Stimulated activated CD8-positive, alpha-beta memory T cell treated with anti-CD3 and anti-CD28 coated beads, Interleukin-7, amount 100 ng/mL, for 48 hours (primary cell): Measurements from ENCODE around the gene ATXN1.
"Not testable (repeated sequence)": the region's sequence is repeated elsewhere in the genome, so short reads cannot be mapped to it uniquely, and the experiment has no call there.

Source experiments
- DNase-seq, 2 donors: peaks; one replicate each; pipeline ENCODE4 v3.0.0-alpha.2; 2020; ENCODE audit warnings: low read depth in 1 of 2; ENCODE audit errors: extremely low read depth in 1 of 2

Gene ATXN1

DNA sequence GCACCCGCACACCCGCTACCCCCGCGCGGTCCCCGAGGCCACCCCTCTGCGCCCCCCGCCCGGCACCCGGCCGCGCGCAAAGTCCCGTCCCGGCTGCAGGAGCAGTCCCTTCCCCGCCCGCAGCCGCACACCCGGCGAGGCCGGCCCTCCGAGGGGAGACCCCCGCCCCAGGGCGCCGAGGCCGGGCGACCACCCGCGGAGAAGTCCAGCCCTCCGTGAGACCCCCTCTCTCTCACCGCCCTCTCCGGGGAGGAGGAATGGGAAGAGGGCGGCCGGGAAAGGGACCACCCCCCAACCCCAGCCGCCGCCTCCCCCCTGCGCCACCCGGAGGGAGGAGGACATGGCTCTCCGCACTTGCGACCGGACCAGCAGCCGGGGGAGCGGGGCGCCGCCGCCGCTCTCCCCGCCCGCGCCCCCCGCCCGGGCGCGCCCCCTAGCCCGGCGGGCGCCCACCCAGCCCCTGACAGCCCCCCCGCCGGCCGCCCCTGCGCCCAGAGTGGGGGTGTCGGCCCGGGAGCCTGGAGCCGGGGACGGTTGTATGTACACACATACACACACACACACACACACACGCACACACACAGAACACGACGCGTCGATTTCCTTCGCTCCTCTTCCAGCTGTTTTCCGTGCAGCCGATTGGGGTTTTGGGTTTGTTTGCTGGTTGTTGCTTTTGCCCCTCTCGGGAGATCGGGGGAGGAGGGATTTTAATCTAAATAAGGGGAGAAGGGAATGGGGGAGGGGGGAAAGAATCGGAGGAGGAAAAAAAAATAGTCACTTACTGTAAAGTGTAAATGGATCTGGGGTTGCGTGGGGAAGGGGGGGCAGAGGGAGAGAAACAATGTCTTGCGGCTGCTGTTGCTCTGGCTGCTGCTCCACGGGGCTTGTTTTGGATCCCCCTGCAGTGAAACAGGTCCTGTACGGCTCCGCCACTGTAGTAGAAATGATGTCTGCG lies at the start of gene ATXN1:
ATXN1 (minus strand) TSS at position 945 of the 955 bp plus-strand sequence.
- DNase-seq: no peak

DNA sequence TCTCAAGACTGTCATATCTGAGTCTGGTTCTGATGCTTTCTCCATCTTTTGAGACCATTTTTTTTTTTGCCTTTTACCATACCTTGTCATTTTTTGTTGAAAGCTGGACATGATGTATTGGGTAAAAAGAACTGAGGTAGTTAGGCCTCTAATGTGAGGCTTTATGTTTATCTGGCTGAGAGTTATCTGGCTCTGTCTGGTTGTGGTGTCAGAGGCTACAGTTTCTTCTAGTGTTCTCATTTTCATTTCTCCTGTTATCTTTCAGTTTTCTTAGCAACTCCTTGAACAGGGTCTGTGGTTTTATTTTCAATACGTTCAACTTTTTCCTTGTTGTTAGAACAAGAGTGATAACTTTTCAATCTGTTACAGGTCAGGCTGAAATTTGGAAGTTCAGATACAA lies 49.2 kb upstream of the ATXN1 start:
- DNase-seq: no peak

DNA sequence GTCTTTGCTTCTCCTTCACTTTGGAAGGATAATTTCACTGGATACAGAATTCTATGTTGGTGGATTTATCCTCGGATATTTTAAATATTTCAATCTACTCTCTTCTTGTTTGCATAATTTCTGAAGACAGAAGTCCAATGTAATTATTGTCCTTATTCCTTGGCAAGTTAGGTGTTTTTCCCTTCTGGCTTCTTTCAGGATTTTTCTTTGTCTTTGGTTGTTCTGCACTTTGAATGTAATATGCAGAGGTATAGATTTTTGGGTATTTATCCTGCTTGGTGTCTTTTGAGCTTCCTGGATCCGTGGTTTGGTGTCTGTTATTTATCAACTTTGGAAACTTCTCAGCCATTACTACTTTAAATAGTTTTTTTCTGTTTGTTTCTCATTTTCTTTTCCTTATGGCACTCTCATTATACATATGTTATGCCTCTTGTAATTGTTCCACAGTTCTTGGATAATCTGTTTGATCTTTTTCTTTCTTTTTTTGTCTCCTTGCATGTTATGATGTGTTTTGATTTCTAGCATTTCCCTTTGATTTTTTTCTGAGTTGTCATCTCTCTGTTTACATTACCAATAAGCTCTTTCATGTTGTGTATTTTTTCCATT lies 48.6 kb upstream of the ATXN1 start:
- no peak for DNase-seq

DNA sequence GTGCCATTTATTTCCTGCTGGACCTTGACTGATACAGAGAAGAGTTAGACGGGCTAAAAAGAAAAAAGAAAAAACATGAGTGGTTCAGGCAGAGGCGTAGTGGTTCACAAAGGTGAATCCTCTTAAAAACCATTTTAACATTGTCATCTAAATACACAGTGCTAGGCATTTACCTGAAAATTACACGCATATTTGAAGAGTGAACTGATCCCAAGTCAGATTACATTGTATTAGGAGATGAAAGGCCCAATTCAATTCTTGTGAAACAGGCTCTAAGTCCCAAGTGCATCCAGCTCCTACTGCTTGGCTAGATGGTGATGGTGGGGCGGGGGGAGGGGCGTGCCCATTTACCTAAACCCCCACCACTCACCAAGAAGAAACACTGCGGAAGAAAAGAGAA lies 46.7 kb upstream of the ATXN1 start:
- DNase-seq: no peak

DNA sequence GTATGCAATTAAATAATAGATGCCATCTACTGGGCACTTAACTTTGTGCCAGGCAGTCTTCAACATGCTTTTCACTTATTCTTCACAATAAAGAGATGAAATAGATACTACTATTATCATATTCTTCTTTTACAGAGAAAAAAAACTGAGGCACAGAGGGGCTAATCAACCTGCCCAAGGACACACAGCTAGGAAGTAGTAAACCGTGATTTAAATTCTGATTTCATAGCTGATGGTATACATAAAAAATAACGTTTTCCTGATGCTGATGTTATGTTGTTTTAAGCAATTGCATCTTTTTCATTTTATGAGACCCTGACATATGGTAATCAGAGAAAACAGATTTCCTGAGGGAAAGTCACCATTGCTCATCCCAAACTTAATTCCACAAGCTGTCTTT lies 45.1 kb upstream of the ATXN1 start:
- no peak for DNase-seq

DNA sequence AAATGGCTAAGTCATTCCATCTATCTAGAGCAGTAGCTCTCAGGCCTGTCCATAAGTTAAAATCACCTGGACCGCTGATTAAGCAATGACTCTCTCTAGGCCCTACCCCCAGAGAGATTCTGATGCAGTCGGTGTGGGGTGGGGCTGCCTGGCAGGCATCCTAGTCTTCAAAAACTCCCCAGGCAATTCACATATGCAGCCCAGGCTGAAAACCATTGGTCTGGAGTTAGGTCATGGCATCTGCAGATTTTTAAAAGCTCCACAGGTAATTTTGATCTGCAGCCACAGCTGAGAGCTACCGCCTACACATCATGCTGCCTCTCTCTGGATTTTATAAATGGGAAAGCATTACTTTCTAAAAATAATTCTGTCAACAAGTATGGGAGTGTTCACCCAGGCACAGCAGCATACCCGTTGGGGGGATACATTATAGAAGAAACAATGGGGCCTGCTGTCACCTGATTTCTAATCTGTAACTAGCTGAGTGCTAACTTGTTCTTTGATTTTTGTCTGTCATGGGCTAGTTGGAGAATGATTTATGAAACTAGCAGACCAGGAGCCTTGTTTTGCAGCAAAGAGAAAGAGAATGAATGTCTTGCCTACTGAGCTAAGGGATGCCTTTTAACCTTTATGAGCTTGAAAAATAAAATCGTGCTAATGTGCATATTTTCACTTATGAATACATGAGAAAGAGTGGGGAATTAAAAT lies 44.1 kb upstream of the ATXN1 start:
- no peak for DNase-seq

DNA sequence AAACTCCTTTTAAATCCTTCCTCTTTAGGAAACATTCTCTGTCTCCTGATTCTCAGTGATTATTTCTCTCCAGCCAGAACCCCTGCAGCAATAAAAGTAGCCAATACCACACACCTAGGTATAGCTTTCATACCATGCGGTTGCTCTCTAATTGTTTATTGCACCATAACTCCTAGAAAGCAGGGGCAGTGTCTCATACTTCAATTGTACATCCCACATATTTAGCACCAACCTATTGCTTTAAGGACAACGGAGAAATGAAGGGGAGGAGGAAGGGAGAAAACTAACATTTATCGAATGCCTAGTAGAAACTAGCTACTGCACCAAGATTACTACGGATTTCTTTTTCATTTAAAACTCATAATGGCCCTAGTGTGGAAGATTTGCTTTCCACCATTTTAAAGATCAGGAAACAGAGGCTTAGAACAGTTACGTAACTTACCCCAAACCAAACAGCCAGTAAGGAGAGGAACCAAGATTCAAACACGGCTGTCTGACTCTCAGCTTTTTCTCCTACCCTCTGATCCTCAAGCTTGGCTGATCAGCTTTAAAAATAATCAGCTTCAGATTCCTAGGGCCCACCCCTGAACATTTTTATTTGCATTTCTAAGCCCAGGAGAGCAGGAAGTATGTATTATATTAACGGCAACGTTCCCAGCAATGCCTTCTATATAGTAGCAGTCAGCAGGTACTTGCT lies 43.4 kb upstream of the ATXN1 start:
- no peak for DNase-seq

DNA sequence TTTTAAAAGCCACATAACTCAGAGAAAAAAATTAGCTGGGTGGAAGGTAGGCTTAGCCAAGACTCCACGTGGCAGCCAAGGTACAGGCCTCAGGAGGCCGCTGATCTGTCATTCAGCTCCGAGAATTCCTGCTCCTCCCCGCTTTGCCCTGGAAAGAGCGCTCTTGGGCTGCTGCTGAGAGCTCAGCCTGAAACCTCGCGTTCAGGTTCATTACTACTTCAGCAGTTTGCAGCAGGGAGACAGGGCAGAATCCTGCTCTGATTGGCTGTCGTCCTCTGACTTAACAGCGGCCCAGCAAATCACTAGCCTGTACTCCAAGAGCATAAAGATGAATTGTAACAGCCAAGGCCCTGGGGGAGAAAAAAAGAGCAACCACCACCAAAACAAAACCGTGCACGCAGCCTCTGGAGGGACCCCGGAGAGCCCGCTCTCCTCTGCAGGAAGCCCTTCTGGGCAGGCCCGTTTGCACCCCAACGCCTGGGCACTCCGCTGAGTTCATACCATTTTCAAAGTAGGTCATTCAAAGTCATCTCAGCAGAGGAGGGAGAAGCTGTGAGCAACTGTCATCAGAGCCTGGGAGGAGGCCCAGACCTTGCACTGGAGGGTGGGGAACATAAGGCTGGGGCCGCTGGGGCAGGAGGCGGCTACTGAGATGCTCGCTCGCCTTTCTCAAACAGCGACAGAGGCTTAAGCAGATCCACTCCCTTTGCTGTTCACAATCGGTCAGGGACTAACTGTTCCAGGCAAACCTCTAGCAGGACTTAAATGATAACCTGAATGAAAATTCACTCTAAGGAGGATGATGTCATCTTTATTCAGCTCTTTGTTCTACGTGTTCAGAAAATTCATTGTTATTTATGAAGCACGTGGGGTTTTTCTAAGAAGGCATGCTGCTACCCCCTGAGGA lies 42.3 kb upstream of the ATXN1 start:
- no peak for DNase-seq

DNA sequence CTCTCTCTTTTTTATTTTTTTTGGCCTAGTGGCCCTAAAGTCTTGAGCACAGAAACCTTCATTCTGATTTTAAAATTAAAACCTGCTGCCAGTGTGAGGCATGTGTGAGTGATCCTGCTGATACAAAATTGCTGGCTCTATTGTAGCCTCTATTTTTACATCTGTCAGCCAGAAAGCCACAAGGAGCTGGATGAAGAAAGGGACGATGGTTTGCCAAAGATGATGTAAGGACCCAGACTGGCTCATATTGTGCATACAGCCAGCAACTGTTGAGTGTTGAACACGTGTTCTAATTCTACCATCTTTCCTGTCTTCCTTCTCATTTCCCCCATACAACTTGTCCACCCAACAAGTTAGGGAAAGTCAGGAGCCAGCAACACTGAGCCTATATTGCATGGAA lies 40.8 kb upstream of the ATXN1 start:
- DNase-seq: no peak

DNA sequence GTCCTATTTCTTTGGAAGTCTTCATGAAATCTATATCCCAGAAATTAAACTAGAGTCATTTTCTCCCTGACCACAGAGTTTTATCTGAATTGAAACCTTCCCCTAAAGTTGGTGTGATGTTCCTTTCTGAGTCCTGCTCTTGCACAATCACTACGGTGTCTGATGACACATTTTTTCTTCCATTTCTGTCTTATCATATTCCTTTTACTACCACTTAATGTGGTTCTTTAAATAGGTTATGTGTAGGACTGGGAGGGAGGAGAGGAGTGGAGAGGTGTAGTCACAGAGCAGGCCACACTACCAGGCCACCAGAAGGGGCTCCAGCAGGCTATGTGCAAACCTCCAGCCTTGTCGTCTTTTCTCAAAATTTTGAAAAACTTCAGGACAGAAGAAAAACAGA lies 39.7 kb upstream of the ATXN1 start:
- DNase-seq: peak in 1 of 2 donors; percentile 3

DNA sequence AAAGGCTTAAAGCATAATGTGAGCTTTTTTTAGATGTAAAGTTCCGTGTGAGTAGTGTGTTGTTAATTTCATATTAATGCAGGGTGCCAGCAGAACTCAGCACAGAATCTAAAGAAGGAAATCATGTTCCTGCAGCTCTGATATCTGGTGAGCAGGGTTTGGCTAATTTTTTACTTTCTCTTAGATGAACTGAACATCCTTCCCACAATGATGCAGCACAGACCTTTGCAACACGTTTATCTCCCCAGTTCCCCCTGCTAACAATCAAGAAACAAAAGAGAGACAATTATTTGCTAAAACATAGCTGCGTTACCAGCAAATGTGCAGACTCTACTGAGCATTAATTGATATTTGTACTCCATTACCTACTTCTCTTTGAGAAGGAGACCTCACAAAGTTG lies 39.1 kb upstream of the ATXN1 start:
- DNase-seq: no peak

DNA sequence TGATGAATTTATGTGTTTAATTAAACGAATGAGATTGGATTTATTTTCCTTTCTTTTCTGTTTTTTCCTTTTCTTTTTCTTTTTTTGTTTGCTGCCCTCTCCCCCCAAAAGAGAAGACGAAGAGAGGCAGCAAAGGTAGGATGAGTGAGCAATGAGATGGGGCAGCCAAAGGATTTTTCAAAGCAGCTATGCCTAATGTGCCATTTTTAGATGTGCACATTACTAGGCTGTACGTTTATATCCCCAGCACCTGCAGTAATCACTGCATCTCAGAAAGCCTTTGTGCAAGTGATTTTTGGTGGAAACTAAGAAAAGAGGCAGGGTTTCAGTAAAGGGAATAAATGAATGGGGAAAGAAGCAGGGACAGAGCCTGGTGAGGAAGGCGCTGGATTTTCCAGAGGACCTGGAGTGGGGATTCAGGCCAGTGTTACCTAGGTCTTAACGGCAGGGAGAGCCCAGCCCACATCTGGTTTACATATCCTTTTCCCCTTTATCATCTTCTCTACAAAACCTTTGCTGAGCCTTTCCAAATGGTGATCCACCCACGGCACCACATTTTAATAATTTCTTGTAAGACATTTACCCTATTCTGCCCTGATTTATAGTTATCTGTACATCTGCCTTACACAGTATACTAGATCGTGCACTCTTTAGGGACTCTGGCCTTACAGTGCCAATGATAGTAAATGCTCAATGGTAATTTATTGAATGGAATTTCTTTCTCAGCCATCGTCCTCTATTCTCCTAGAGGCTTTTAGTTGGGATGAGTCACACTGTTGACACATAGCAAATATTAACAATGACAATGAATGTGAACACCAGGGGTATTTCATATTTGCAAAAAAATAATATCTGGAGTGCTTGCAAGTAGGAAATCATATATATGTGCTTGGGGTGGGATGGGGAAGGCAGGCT lies 38.3 kb upstream of the ATXN1 start:
- no peak for DNase-seq

DNA sequence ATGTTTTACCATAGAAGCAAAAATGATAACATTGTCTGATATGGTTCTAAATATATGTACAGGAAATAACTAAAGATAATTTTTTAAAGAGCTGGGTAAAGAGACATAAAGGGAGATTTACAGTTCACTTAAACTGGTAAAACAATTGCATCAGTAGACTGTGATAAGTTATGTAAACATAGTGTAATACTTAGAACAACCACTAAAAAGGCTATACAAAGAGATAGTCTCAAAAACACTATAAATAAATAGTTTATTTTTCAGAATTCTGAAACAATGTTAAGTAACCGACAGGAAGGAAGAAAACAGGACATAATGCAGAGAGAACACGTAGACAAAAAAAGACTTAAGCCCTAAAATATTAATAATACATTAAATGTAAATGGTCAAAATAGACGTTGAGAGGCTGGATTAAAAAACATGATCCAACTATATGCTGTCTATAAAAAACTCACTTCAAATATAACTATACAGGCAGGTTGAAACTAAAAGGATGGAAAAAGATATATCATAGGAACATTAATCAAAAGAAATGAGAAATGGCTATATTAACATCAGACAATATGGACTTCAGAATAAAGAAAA lies 32.7 kb upstream of the ATXN1 start:
- DNase-seq: no peak

DNA sequence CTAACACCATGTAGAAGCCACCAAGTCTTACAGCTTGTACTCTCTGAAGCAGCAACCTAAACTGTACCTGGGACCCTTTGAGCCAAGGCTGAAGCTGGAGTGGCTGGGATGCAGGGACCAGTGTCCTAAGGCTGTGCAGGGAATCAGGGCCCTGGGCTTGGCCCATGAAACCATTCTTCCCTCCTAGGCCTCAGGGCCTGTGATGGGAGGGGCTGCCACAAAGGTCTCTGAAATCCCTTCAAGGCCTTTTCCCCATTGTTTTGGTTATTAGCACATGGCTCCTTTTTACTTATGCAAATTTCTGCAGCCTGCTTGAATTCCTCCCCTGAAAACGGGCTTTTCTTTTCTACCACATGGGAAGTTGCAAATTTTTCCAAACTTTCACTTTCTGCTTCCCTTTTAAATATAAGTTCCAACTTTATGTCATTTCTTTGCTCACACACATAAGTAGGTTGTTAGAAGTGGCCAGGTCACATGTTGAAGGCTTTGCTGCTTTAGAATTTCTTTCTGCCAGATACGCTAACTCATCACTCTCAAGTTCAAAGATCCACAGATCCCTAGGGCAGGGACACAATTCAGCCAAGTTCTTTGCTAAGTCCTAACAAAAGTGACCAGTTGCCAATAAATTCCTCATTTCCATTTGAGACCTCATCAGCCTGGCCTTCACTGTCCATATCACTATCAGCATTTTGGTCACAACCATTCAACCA lies 28.2 kb upstream of the ATXN1 start:
- DNase-seq: no peak

DNA sequence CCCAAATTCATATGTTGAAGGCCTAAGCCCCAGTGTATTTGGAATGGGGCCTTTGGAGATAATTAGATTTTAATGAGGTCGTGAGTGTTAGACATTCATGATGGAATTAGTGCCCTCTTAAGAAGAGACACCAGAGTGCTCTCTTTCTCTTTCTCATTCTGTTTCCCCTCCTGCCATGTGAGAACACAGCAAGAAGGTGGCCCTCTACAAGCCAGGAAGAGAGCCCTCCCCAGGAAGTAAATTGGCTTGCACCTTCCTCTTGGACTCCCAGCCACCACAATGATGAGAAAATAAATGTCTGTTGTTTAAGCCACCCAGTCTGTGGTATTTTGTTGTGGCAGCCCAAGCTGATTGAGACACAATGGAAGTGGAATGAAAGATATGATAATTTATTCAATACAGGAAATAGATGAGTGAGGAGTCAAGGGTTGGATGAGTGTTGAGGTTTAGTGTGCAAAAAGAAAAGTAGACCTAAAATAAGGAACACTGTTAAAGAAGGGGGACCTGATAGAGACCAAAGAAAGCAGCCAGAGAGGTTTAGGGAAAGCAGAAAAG lies 25.9 kb upstream of the ATXN1 start:
- DNase-seq: no peak

DNA sequence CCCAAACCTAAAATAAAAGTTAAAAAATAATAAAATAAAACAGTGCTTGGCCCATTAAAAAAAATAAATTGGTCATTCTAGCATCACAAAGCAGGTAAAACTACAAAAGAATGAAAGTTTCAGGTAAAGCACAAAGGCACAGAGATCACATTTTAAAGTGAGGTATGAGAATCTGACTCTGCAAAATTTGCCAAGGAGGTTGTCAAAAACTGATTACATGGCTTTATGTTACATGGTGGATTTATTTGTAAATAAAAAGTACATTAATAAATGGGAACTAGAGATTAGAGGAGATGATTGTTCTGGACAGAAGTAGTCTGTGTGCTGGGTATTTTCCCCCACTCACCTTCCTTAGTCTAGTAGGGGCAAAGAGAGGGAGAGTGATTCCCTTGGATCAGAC lies 24.2 kb upstream of the ATXN1 start:
- DNase-seq: no peak

DNA sequence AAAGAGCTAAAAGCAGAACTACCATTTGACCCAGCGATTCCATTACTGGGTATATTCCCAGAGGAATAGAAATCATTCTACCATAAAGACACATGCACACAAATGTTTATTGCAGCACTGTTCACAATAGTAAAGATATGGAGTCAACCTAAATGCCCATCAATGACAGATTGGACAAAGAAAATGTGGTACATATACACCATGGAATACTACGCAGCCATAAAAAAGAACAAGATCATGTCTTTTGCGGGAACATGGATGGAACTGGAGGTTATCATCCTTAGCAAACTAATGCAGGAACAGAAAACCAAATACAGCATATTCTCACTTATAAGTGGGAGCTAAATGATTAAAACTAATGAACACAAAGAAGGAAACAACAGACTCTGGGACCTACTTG lies 23.7 kb upstream of the ATXN1 start:
- not testable (repeated sequence) for DNase-seq
